Prostate gland (tissue), 2 donors: ENCODE data around the gene SHISAL2A. TPM values are rescaled to one million over a fixed set of nuclear protein-coding genes. Genes with fewer than 3 reads are reported as not detected.

ENCODE experiments used
- DNase-seq: peaks from one replicate; pipeline ENCODE4 v3.0.0-alpha.2; 2019; ENCODE audit warnings: low spot score
- H3K27ac ChIP-seq, 2 donors: fragments of 200-600 bp; sonication (generic); 2 replicates each; pipeline ENCODE4 v1.5.1; 2017 to 2019
- H3K27me3 ChIP-seq: fragments of 200-600 bp; sonication (generic); replicated peaks from 2 replicates; pipeline ENCODE4 v1.5.1; 2019; ENCODE audit not compliant: insufficient read depth
- H3K36me3 ChIP-seq, 2 donors: fragments of 200-600 bp; sonication (generic); 1 replicate in 1 of 2; 2 replicates in 1 of 2; pipeline versions ENCODE4 v1.5.1 to v1.8.1; 2017 to 2019
- H3K4me1 ChIP-seq: fragments of 200-600 bp; sonication (generic); replicated peaks from 2 replicates; pipeline ENCODE4 v1.5.1; 2019
- H3K4me3 ChIP-seq, 2 donors: fragments of 200-600 bp; sonication (generic); 2 replicates each; pipeline ENCODE4 v1.5.1; 2017 to 2019
- H3K9me3 ChIP-seq: fragments of 200-600 bp; sonication (generic); 2 replicates; pipeline ENCODE4 v1.5.1; 2017
- CTCF ChIP-seq, 4 experiments: fragments of 200-600 bp in 2 of 4; fragments of 450-650 bp in 2 of 4; sonication (generic) in 2 of 4; IDR thresholded peaks; 1 replicate in 3 of 4; 2 replicates in 1 of 4; pipeline ENCODE4 v1.5.1; 2016 to 2019; ENCODE audit warnings: antibody characterized with exemption in 4 of 4, mild to moderate bottlenecking in 2 of 4, moderate library complexity in 2 of 4
- POLR2A ChIP-seq: fragments of 450-650 bp; IDR thresholded peaks from one replicate; pipeline ENCODE4 v1.6.1; 2016; ENCODE audit warnings: antibody characterized with exemption, mild to moderate bottlenecking
- POLR2AphosphoS5 ChIP-seq: sonication (generic); formaldehyde crosslinking; IDR thresholded peaks from one replicate; pipeline ENCODE4 v1.6.1; 2017; ENCODE audit warnings: antibody characterized with exemption
- WGBS: methylation state at CpG from one replicate; pipeline ENCODE4 v1.1.5; 2018; 5-methylcytosine and 5-hydroxymethylcytosine counted together
- intact Hi-C: fragments of 100-400 bp; cut with DNase I; formaldehyde crosslinking; loops from one replicate; pipeline ENCODE4 v1.14.2; 2022
- total RNA-seq, 2 donors: library from RNA; depleted of rRNA; stranded (reverse); fragments of >200 nt; gene quantifications; one replicate each; pipeline ENCODE4 v1.1.0, GENCODE V29; 2016

The SHISAL2A gene
- total RNA-seq, 2 donors from 2014 or later: 1.0 to 2.6 TPM

GRCh38 chr1:52602856-52603600 lies 29.9 kb upstream of the SHISAL2A start:
- no peaks in the 10 kb centered on the region for H3K36me3 ChIP-seq
- 33% methylated on average over 21 of the region's 21 CpGs for WGBS
- H3K27me3 ChIP-seq: no peaks in the 10 kb centered on the region
- DNase-seq: no peak
- TF ChIP-seq POLR2A: no peak
- TF ChIP-seq CTCF (IDR thresholded peaks at IDR 0.05): no peak
- TF ChIP-seq POLR2AphosphoS5: no peak
- H3K4me3 ChIP-seq: peak overlapping the region; percentile 47 to 51
- no peaks in the 10 kb centered on the region for H3K9me3 ChIP-seq
- intact Hi-C loops: loop anchor here (10.0 kb wide), 1 partner anchor 48 kb away; the partner anchor contains the start of gene TUT4
- H3K4me1 ChIP-seq: peaks cover 8% of the 10 kb centered on the region
- peak overlapping the region; percentile 70 to 79 for H3K27ac ChIP-seq

GRCh38 chr1:52603630-52604029 lies 29.3 kb upstream of the SHISAL2A start:
- Histone ChIP-seq H3K9me3 (no peaks in the 10 kb centered on the region), H3K4me1 (peaks cover 8% of the 10 kb centered on the region), H3K36me3 (no peaks in the 10 kb centered on the region), H3K4me3 (no peak overlapping the region), H3K27ac (no peak overlapping the region), H3K27me3 (no peaks in the 10 kb centered on the region)
- TF ChIP-seq POLR2AphosphoS5: no peak
- TF ChIP-seq POLR2A: no peak
- TF ChIP-seq CTCF (IDR thresholded peaks at IDR 0.05): no peak
- WGBS: 74% methylated on average over 6 of the region's 6 CpGs
- DNase-seq: no peak
- intact Hi-C loops: loop anchor here (10.0 kb wide), 1 partner anchor 49 kb away; the partner anchor contains the start of gene TUT4

- no peak for TF ChIP-seq POLR2A
- no peak for TF ChIP-seq POLR2AphosphoS5
- no peak for TF ChIP-seq CTCF (IDR thresholded peaks at IDR 0.05)
- no peak for DNase-seq
- Histone ChIP-seq H3K27ac (no peak overlapping the region), H3K36me3 (no peaks in the 10 kb centered on the region), H3K4me3 (no peak overlapping the region), H3K9me3 (no peaks in the 10 kb centered on the region), H3K27me3 (no peaks in the 10 kb centered on the region), H3K4me1 (peaks cover 8% of the 10 kb centered on the region)
- intact Hi-C loops: loop anchor here (10.0 kb wide), 1 partner anchor 49 kb away; the partner anchor contains the start of gene TUT4
- 31% methylated on average over 3 of the region's 3 CpGs for WGBS
These were observed 28.8 kb upstream of the SHISAL2A start for GRCh38 chr1:52604063-52604770.

DNA sequence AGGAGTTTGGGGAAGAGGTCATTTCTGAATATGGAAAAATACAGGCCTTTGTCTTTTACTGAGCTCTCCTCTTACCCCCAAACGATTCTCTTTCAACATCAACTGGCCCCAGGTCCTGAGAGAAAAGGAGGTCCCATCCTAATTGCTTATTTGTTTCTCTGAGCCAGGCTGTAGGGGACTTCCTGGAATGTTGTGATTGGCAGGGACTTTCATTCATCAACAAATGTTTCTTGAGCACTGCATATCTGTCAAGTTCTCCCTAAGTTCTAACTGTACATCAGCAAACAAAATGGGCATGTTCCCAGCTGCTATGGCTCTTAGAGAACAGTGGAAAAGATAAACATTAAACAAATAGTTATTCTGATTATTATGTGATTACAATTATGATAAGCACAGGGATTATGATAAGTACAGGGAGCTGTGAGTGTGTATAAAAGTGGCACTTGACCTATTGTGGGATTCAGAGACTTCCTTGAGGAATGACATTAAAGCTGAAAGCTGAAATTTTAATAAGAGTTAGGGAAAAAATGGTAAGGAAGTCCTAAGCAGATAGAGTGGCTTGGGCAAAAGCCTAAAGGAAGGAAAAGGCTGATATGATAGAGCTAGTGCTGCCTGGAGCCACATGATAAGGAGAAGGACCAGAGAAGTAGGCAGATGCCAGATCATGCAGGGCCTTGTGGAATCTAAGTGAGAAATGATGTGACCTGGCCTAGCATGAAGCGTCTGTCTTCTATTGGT lies 19.2 kb upstream of the SHISAL2A start:
- H3K36me3 ChIP-seq: no peaks in the 10 kb centered on the region
- H3K9me3 ChIP-seq: no peaks in the 10 kb centered on the region
- TF ChIP-seq POLR2AphosphoS5 (no peak), CTCF (IDR thresholded peaks at IDR 0.05) (no peak), POLR2A (no peak)
- no peak for DNase-seq
- no peaks in the 10 kb centered on the region for H3K27me3 ChIP-seq
- H3K27ac ChIP-seq: no peak overlapping the region
- WGBS: 52% methylated on average over 2 of the region's 2 CpGs
- intact Hi-C loops: no loop called here
- H3K4me1 ChIP-seq: no peaks in the 10 kb centered on the region
- H3K4me3 ChIP-seq: no peak overlapping the region
